ENCODE results near the gene KISS1R. TPM values are rescaled to one million over a fixed set of nuclear protein-coding genes. Genes with fewer than 3 reads are reported as not detected.

KISS1R gene
- not detected in 2 replicates for total RNA-seq

DNA sequence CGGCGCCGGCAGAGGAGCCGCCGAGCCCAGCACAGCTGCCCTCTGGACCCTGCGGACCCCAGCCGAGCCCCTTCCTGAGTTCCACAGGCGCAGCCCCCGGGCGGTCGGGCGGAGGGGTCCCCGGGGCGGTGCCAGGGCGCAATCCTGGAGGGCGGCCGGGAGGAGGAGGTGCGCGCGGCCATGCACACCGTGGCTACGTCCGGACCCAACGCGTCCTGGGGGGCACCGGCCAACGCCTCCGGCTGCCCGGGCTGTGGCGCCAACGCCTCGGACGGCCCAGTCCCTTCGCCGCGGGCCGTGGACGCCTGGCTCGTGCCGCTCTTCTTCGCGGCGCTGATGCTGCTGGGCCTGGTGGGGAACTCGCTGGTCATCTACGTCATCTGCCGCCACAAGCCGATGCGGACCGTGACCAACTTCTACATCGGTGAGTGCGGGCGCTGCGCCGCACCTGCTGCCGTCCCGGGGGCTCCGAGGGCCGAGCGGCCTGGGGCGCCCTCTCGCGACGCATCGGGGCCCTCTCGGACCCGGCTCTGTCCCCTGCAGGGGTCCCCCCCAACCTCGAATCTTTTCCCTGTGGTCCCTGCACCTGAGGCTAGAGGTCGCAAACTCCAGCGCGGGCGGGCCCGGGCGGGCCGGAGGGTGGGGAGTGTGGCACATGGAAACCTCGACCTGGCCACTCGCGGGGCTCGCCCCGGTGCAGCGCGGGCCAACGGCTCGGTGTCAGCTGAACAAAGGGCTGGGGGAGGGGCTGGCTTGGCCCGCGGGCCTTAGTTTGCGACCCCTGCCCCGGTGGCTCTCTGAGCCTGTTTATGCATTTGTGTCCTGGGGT, at the start of gene KISS1R:
Gene KISS1R (plus strand): TSS at position 11 of the 829 bp plus-strand sequence. CDS start 170 bp downstream, at position 181.

DNA sequence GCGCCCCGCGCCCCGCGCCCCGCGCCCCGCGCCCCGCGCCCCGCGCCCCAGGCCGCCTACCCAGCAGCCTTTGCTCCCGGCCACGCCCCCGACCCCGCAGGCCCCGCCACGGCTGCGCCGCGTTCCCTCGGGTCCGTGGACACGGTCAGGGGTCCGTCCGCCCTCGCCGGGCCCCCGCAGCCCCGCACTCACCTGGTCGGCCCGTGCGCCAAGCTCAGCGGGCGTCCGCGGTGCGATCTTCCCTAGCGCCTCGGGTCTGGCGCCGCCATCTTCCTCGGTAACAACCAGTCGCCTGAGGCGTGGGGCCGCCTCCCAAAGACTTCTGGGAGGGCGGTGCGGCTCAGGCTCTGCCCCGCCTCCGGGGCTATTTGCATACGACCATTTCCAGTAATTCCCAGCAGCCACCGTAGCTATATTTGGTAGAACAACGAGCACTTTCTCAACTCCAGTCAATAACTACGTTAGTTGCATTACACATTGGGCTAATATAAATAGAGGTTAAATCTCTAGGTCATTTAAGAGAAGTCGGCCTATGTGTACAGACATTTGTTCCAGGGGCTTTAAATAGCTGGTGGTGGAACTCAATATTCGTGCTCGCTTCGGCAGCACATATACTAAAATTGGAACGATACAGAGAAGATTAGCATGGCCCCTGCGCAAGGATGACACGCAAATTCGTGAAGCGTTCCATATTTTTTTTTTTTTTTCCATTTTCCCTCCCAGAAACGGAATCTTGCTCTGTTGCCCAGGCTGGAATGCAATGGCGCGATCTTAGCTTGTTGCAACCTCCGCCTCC, 24.0 kb upstream of the KISS1R start, which contains the start of the genes MED16 and RNU6-9:
Gene MED16 (minus strand): TSS at position 294 of the 796 bp plus-strand sequence. CDS start 2,056 bp downstream, outside the sequence.
Gene RNU6-9 (plus strand): TSS at position 591 of the 796 bp plus-strand sequence.

DNA sequence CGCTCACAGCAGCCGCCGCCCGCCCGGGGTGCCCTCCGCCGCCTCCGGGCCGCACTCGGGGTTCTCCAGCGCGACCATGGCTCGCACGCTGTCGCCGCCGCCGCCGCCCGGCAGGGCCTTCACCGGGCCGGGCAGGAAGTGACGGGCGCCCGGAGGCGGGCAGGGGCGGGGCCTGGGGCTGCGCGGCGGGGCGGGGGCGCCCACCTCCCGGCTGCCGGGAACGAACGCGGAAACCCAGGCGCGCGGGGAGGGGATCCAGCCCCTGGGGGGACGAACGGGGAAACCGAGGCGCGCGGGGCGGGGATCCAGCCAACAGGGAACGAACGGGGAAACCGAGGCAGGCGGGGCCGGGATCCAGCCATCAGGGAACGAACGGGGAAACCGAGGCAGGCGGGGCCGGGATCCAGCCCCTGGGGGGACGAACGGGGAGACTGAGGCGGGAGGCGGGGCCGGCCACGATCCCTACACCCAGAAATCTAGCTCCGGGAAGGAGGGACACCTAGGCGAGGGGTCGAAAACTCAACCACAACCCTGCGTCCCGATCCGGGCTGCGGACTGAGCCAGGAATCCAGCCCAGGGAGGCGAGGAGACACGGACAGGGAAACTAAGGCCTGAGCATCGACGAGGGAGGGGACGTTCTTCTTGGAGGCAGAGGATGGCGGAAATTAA, 3.9 kb upstream of the KISS1R start, which contains the start of gene R3HDM4:
Gene R3HDM4 (minus strand): TSS at position 140 of the 669 bp plus-strand sequence. CDS start 62 bp downstream, at position 78.

DNA sequence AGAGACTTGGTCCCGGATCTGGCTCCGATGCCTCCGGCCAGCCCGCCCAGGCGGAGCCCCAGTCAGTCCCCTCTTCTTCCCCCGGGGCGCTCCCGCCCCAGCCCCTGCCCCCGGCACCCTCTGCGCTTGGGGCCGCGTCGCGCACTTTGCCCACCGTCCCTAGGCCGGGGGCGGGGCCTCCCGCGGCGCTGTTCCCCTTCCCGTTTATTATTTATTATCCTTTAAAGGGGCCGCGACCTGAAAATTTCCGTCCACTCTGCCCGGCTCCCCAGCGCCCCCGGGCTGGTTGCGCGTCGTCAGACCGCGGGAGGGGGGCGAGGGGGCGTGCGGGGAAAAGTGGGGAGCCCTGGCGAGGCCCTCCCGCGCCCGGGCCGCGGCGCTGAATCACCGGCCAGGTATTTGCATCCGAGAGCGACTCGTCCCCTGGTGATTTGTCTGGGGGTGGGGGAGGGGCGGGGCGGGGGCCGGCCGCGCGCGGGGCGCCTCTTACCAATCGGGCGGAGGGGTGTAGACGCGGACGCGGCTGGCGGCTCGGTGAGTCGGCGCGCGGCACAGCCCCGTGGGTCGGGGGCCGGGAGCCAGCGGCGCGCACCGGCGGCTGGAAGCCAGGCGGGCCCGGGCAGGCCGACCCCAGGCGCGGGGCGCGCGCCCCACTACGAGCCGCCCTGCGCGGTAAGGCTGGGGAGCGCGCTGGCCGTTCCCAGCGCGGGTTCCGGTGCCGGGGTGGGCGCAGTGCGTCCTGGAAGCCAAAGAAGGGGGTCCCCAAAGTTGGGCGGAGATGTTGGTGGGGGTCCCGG, 8.6 kb downstream of the KISS1R start, which contains the start of gene ARID3A:
Gene ARID3A (plus strand): TSS at position 510 of the 797 bp plus-strand sequence. CDS start 3,494 bp downstream, outside the sequence.

Other genes with a start within 250 kb of the KISS1R start
- gene FSTL3, start 240.9 kb upstream of the KISS1R start, total RNA-seq = 19.2 and 77.1 TPM in 2 replicates
- not detected in 2 replicates for gene PRSS57, start 221.9 kb upstream of the KISS1R start, total RNA-seq
- 2.8 and 6.8 TPM in 2 replicates for gene PALM, start 208.4 kb upstream of the KISS1R start, total RNA-seq
- gene MISP, start 166.2 kb upstream of the KISS1R start, total RNA-seq = under 0.01 TPM in 1 of 2 replicates, not detected in the other
- gene PTBP1, start 119.9 kb upstream of the KISS1R start, total RNA-seq = 129 and 144 TPM in 2 replicates
- gene PLPPR3, start 95.4 kb upstream of the KISS1R start, total RNA-seq = 0.19 and 0.36 TPM in 2 replicates
- gene AZU1, start 89.5 kb upstream of the KISS1R start, total RNA-seq = not detected in 2 replicates
- not detected in 2 replicates for gene PRTN3, start 76.3 kb upstream of the KISS1R start, total RNA-seq
- not detected in 2 replicates for gene ELANE, start 65.0 kb upstream of the KISS1R start, total RNA-seq
- gene CFD, start 57.7 kb upstream of the KISS1R start, total RNA-seq = 0.28 and 1.4 TPM in 2 replicates
- 25.1 and 27.3 TPM in 2 replicates for gene MED16, start 24.1 kb upstream of the KISS1R start, total RNA-seq
- gene RNU6-9, start 23.8 kb upstream of the KISS1R start, total RNA-seq = not detected in 2 replicates
- gene R3HDM4, start 4.1 kb upstream of the KISS1R start, total RNA-seq = 18.2 and 23.4 TPM in 2 replicates
- gene ARID3A, start 8.7 kb downstream of the KISS1R start, total RNA-seq = 4.9 and 8.7 TPM in 2 replicates
- 141 and 143 TPM in 2 replicates for gene WDR18, start 67.0 kb downstream of the KISS1R start, total RNA-seq
- gene GRIN3B, start 83.1 kb downstream of the KISS1R start, total RNA-seq = 0.19 and 0.27 TPM in 2 replicates
- gene TMEM259, start 103.8 kb downstream of the KISS1R start, total RNA-seq = 48.3 and 59.8 TPM in 2 replicates
- gene RNU6-2, start 104.2 kb downstream of the KISS1R start, total RNA-seq = not detected in 2 replicates
- 187 and 190 TPM in 2 replicates for gene CNN2, start 109.3 kb downstream of the KISS1R start, total RNA-seq
- 4.0 and 4.8 TPM in 2 replicates for gene ABCA7, start 122.8 kb downstream of the KISS1R start, total RNA-seq
- gene ARHGAP45, start 149.8 kb downstream of the KISS1R start, total RNA-seq = 5.6 and 9.5 TPM in 2 replicates
- gene POLR2E, start 178.0 kb downstream of the KISS1R start, total RNA-seq = 101 and 122 TPM in 2 replicates
- 363 and 429 TPM in 2 replicates for gene GPX4, start 186.7 kb downstream of the KISS1R start, total RNA-seq

Measured in endothelial cell of coronary artery (primary cell).